Calu3 (cell line): ENCODE measurements around the gene MORN4. TPM values are rescaled to one million over a fixed set of nuclear protein-coding genes. Genes with fewer than 3 reads are reported as not detected.
"Not testable (repeated sequence)": the region's sequence is repeated elsewhere in the genome, so short reads cannot be mapped to it uniquely, and the experiment has no call there.

Experiments used
- BruUV-seq: library from RNA; stranded (reverse); fragments of 400-500 nt; replicated peaks from 2 replicates; lab custom pipeline; 2021; lab: Mats Ljungman, UMichigan
- CTCF ChIA-PET: fragments of 300-600 bp; sonication (Branson Sonifier 250); formaldehyde crosslinking; loops from one replicate; lab custom pipeline; 2022; ENCODE audit warnings: antibody characterized with exemption; lab: Charles Lee
- DNase-seq: peaks from one replicate; pipeline ENCODE4 v3.0.0; 2022
- H3K27ac Mint-ChIP-seq: one replicate; pipeline ENCODE4 v1.8.0; 2022; ENCODE audit warnings: mixed read lengths; ENCODE audit not compliant: unreplicated experiment
- H3K27me3 Mint-ChIP-seq: one replicate; pipeline ENCODE4 v1.8.0; 2022; ENCODE audit warnings: mixed read lengths; ENCODE audit not compliant: unreplicated experiment
- H3K36me3 Mint-ChIP-seq: one replicate; pipeline ENCODE4 v1.8.0; 2022; ENCODE audit warnings: mild to moderate bottlenecking, moderate library complexity, mixed read lengths; ENCODE audit not compliant: insufficient read depth, unreplicated experiment
- H3K4me1 Mint-ChIP-seq: one replicate; pipeline ENCODE4 v1.8.0; 2022; ENCODE audit warnings: mild to moderate bottlenecking, low read depth, mixed read lengths; ENCODE audit not compliant: unreplicated experiment
- H3K4me3 Mint-ChIP-seq: one replicate; pipeline ENCODE4 v1.8.0; 2022; ENCODE audit warnings: mild to moderate bottlenecking, low read depth, moderate library complexity, mixed read lengths; ENCODE audit not compliant: unreplicated experiment
- H3K9me3 Mint-ChIP-seq: one replicate; pipeline ENCODE4 v1.8.0; 2022; ENCODE audit warnings: low read depth, mixed read lengths; ENCODE audit not compliant: unreplicated experiment
- intact Hi-C: fragments of 100-400 bp; cut with micrococcal nuclease; formaldehyde crosslinking; loops from one replicate; pipeline ENCODE4 v1.10.0; 2022; ENCODE audit not compliant: unreplicated experiment
- total RNA-seq: library from RNA; stranded (reverse); gene quantifications from 2 replicates; pipeline ENCODE4 v1.2.3, GENCODE V29; 2022
- TF ChIP-seq, protein P1 (sequence below): fragments of 200-600 bp; IDR thresholded peaks from one replicate; pipeline ENCODE4 v1.8.0; 2022; ENCODE audit warnings: antibody characterized with exemption; ENCODE audit not compliant: unreplicated experiment

The MORN4 gene
- total RNA-seq, 1 experiment from 2014 or later = 6.2 TPM

DNA sequence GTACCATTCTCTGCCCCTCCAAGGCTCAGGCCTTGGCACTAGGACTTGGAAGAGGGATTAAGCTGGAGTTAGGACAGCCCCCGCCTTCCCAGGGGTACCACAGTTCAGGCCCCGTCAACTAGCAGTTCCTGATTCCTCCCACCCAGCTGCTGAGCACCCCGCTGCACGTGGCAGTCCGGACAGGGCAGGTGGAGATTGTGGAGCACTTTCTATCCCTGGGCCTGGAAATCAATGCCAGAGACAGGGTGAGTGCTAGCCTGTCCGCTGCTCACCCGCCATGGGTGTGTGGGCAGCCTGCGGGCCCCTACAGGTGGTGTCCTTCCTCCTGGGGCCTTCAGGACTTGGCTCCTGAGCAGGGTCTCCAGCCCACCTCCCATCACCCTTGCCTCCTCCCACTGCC is 51.1 kb downstream of the MORN4 start:
- CTCF ChIA-PET = no interaction called here
- intact Hi-C loops = no loop called here
- no peak overlapping the region for H3K4me3 Mint-ChIP-seq

DNA sequence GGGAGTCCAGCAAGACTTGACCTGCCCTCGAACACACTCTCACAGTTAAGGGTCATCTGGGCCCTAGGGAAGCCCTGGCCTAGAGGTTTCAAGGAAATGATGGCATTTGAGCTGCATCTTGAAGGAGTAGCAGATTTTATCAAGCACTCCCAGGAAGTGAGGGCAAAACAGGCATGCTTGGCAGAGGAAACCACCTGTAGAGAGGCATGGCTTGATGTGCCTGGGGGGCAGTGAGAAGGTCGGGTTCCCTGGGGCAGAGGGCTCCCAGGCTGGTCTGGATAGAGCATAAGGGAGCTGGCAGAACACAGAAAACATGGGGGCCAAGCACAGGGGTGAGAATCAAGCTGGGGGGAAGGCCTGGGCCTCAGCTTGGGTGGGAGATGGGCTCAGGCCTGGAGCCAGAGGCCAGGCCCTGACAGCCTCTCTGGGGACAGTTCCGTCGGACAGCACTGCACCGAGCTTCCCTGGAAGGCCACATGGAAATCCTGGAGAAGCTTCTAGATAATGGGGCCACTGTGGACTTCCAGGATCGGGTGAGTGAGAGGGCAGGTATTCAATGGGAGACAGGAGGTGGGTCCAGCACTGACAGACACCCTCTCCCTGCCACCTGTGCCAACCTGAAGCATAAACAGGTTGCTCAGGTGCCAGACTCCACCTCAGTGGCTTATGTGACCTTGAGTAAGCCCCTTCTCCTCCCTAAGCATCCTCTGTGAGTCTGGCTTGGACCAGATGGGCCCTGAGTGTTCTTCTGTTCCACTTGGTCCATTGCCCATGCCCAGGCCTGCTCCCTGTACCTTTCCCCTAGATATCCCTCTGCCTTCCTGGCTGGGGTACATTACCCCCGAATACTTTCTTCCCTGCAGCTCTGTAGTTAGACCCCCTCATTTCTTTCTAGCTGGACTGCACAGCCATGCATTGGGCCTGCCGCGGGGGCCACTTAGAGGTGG is 52.6 kb downstream of the MORN4 start:
- TF ChIP-seq, protein P1, sequence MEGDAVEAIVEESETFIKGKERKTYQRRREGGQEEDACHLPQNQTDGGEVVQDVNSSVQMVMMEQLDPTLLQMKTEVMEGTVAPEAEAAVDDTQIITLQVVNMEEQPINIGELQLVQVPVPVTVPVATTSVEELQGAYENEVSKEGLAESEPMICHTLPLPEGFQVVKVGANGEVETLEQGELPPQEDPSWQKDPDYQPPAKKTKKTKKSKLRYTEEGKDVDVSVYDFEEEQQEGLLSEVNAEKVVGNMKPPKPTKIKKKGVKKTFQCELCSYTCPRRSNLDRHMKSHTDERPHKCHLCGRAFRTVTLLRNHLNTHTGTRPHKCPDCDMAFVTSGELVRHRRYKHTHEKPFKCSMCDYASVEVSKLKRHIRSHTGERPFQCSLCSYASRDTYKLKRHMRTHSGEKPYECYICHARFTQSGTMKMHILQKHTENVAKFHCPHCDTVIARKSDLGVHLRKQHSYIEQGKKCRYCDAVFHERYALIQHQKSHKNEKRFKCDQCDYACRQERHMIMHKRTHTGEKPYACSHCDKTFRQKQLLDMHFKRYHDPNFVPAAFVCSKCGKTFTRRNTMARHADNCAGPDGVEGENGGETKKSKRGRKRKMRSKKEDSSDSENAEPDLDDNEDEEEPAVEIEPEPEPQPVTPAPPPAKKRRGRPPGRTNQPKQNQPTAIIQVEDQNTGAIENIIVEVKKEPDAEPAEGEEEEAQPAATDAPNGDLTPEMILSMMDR = no peak
- BruUV-seq = no TSS peak
- CTCF ChIA-PET = no interaction called here
- Mint-ChIP-seq H3K4me1 (peaks cover 47% of the 10 kb centered on the region), H3K4me3 (no peak overlapping the region), H3K36me3 (peaks cover 8% of the 10 kb centered on the region), H3K27ac (no peak overlapping the region), H3K27me3 (no peaks in the 10 kb centered on the region), H3K9me3 (no peaks in the 10 kb centered on the region)
- intact Hi-C loops = no loop called here
- DNase-seq = no peak

More for the DNA sequence above, 51.1 kb downstream of the MORN4 start:
- BruUV-seq = no TSS peak
- no peak overlapping the region for H3K27ac Mint-ChIP-seq
- TF ChIP-seq, protein P1 = no peak
- H3K9me3 Mint-ChIP-seq = no peaks in the 10 kb centered on the region
- peaks cover 8% of the 10 kb centered on the region for H3K36me3 Mint-ChIP-seq
- H3K27me3 Mint-ChIP-seq = no peaks in the 10 kb centered on the region
- no peak for DNase-seq
- peaks cover 44% of the 10 kb centered on the region for H3K4me1 Mint-ChIP-seq

DNA sequence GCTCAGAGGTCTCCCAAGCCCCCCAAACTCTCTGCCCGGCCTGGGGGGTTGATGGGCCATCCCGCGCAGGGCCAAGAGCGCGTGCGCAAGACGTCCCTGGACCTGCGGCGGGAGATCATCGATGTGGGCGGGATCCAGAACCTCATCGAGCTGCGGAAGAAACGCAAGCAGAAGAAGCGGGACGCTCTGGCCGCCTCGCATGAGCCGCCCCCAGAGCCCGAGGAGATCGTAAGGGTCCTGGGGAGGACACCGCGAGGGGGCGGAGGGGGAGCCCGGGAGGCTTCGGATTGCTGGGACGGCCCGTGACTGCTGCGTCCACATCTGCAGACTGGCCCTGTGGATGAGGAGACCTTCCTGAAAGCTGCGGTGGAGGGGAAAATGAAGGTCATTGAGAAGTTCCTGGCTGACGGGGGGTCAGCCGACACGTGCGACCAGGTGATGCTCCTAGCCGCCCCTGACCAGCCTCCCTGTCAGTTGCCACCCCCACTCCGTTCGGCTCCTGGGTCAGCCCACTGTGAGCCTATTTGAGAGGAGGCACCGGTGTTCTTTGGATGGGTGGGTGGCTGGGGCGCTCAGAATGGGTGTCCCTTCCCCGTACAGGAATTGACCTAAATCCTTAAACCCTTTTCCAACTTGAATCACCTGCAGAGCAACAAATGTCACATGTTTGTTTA is 55.0 kb downstream of the MORN4 start:
- H3K4me1 Mint-ChIP-seq = peaks cover 41% of the 10 kb centered on the region
- no peak overlapping the region for H3K27ac Mint-ChIP-seq
- DNase-seq = no peak
- H3K9me3 Mint-ChIP-seq = no peaks in the 10 kb centered on the region
- no TSS peak for BruUV-seq
- TF ChIP-seq, protein P1 = no peak
- intact Hi-C loops = no loop called here
- H3K27me3 Mint-ChIP-seq = no peaks in the 10 kb centered on the region
- no peak overlapping the region for H3K4me3 Mint-ChIP-seq
- no peaks in the 10 kb centered on the region for H3K36me3 Mint-ChIP-seq
- CTCF ChIA-PET = no interaction called here

DNA sequence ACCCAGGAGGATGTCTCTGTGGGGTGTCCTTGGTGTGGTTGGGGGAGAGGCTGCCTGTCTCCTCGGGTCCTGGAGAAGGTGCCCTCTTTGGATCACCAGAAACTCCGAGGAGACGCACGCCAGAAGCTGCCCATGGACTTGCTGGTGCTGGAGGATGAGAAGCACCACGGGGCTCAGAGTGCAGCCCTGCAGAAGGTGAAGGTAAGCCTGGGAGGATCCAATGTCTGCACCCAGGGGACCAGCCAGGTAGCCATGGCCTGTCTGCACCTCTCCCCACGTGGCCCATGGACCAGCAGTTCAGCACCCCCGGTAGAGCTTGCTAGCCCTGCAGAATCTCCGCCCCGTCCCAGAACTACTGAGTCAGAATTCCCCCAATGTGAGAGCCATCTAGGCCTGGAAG is 55.6 kb downstream of the MORN4 start:
- Mint-ChIP-seq H3K27ac (no peak overlapping the region), H3K9me3 (no peaks in the 10 kb centered on the region)
- CTCF ChIA-PET = no interaction called here

DNA sequence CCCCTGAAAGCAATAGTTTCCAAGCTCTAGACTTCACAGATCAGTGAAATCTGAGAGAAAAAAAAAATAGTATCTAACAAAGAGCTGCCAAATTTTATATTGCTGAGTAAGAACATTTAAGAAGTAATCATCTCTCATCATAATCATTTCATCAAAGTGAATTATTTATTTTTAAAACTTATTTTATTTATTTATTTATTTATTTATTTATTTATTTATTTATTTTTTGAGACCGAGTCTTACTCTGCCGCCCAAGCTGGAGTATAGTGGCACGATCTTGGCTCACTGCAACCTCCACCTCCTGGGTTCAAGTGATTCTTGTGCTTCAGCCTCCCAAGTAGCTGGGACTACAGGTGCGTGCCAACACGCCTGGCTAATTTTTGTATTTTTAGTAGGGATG is 56.8 kb downstream of the MORN4 start:
- H3K9me3 Mint-ChIP-seq, DNase-seq, H3K27me3 Mint-ChIP-seq, H3K4me3 Mint-ChIP-seq, BruUV-seq, H3K36me3 Mint-ChIP-seq, H3K27ac Mint-ChIP-seq, intact Hi-C loops, CTCF ChIA-PET: not testable (repeated sequence)
- peaks cover 51% of the 10 kb centered on the region for H3K4me1 Mint-ChIP-seq

More for the DNA sequence above, 55.6 kb downstream of the MORN4 start:
- BruUV-seq = no TSS peak
- Mint-ChIP-seq H3K36me3 (no peaks in the 10 kb centered on the region), H3K4me1 (peaks cover 41% of the 10 kb centered on the region), H3K27me3 (no peaks in the 10 kb centered on the region), H3K4me3 (no peak overlapping the region)
- intact Hi-C loops = no loop called here
- DNase-seq = no peak
- TF ChIP-seq, protein P1 = no peak
